Aorta (tissue), 5 donors: ENCODE results near the gene GALR1. TPM values are rescaled to one million over a fixed set of nuclear protein-coding genes. Genes with fewer than 3 reads are reported as not detected.
A peak's percentile ranks its signal among the peaks of the same experiment; 100 is the strongest.

Experiments
- ATAC-seq: fragments of 200-7000 bp; cut with Tn5 transposase; one replicate; pipeline ENCODE4 v1.9.1; 2022; ENCODE audit warnings: moderate library complexity; ENCODE audit not compliant: low FRiP score
- DNase-seq, 2 donors: peaks; one replicate each; pipeline ENCODE4 v3.0.0-alpha.2; 2020
- H3K27ac ChIP-seq, 2 donors: one replicate each; pipeline ENCODE4 v1.5.1; 2013; ENCODE audit warnings: low read length in 2 of 2, mild to moderate bottlenecking in 2 of 2, moderate library complexity in 2 of 2, control low read depth in 1 of 2, inconsistent platforms in 1 of 2, low read depth in 1 of 2
- H3K27me3 ChIP-seq, 2 donors: one replicate each; pipeline ENCODE4 v1.6.1; 2013; ENCODE audit warnings: control low read depth in 1 of 2, low read length in 1 of 2, mild to moderate bottlenecking in 1 of 2, moderate library complexity in 1 of 2; ENCODE audit not compliant: insufficient read depth in 2 of 2, control insufficient read depth in 1 of 2
- H3K36me3 ChIP-seq, 2 donors: one replicate each; pipeline ENCODE4 v1.6.1; 2013; ENCODE audit warnings: control low read depth in 1 of 2, low read length in 1 of 2, mild to moderate bottlenecking in 1 of 2; ENCODE audit not compliant: insufficient read depth in 2 of 2, control insufficient read depth in 1 of 2
- H3K4me1 ChIP-seq, 2 donors: one replicate each; pipeline ENCODE4 v1.6.1; 2013; ENCODE audit warnings: low read length in 2 of 2, control low read depth in 1 of 2, mild to moderate bottlenecking in 1 of 2, moderate library complexity in 1 of 2; ENCODE audit not compliant: insufficient read depth in 2 of 2, control insufficient read depth in 1 of 2
- H3K4me3 ChIP-seq, 2 donors: one replicate each; pipeline ENCODE4 v1.5.1; 2013; ENCODE audit warnings: low read length in 2 of 2, control low read depth in 1 of 2, mild to moderate bottlenecking in 1 of 2
- H3K9me3 ChIP-seq: one replicate; pipeline ENCODE4 v1.6.1; 2013; ENCODE audit warnings: mild to moderate bottlenecking, low read length; ENCODE audit not compliant: control insufficient read depth
- WGBS, 2 donors: extraction: QIAGEN DNeasy Blood & Tissue Kit; methylation state at CpG; one replicate each; pipeline ENCODE4 v1.1.7; 2013; 5-methylcytosine and 5-hydroxymethylcytosine counted together
- intact Hi-C, 2 donors: fragments of 100-400 bp; cut with DNase I; formaldehyde crosslinking; loops; one replicate each; pipeline versions ENCODE4 v1.14.2 to v1.15.0; 2022
- long read RNA-seq, 2 donors: library from polyadenylated mRNA; unstranded; transcript quantifications; one replicate each; pipeline ENCODE4 v2.0.0, GENCODE V29; 2020 to 2021
- polyA plus RNA-seq, 2 donors: library from polyadenylated mRNA; stranded (reverse); fragments of 200-250 nt; gene quantifications; one replicate each; pipeline ENCODE4 v1.2.3, GENCODE V29; 2013
- total RNA-seq, 2 donors: library from RNA; stranded (reverse); fragmentation: NEBNext Ultra II Directional; extraction: Animal tissue kit (Norgen Biotek cat#: 25700); gene quantifications; one replicate each; pipeline ENCODE4 v1.2.1, GENCODE V29; 2021
- donor health status: healthy with polysubstance abuse.
- donor health status: Bipolar disorder and iron deficiency.
- donor health status: DM: no; HTN: no; CAD: no.
- donor health status: DM: no; HTN: no; CAD: no.
- donor health status: DM: yes; HTN: yes; CAD: no.

GALR1 gene
- total RNA-seq (under 1 TPM in 1 of 2 donors, not detected in 1; 0.24 TPM), polyA plus RNA-seq (under 1 TPM in 1 of 2 donors, not detected in 1; under 0.01 TPM)
- long read RNA-seq, donor 1, result 0 reads
- long read RNA-seq, donor 2, result 0 reads

GRCh38 chr18:77249569-77250500 is at the start of gene GALR1:
Gene GALR1 (plus strand): TSS chr18:77249848. CDS start chr18:77250549, 701 bp downstream.
- H3K9me3 ChIP-seq, result peaks cover 5% of the 10 kb centered on the region
- intact Hi-C loops, result no loop called here
- H3K36me3 ChIP-seq, result no peaks in the 10 kb centered on the region
- DNase-seq (no peak), ATAC-seq (peak; percentile 19)
- peak within 1 kb of the TSS in 1 of 2 donors; percentile 9 for H3K4me3 ChIP-seq
- H3K27me3 ChIP-seq, result peaks cover 0 to 3% of the 10 kb centered on the region in 2 donors
- H3K27ac ChIP-seq, result no peak within 1 kb of the TSS
- H3K4me1 ChIP-seq, result no peaks in the 10 kb centered on the region
- WGBS, 2 donors, result 1% methylated on average over 67 to 98 of the region's 98 CpGs

GRCh38 chr18:77201506-77201905 is 48.1 kb upstream of the GALR1 start:
- H3K27ac ChIP-seq, result no peak overlapping the region
- DNase-seq (no peak), ATAC-seq (no peak)
- WGBS, 2 donors, result 91 to 96% methylated on average over 4 of the region's 4 CpGs
- no peak overlapping the region for H3K4me3 ChIP-seq
- H3K27me3 ChIP-seq, result no peaks in the 10 kb centered on the region
- H3K4me1 ChIP-seq, result no peaks in the 10 kb centered on the region
- H3K36me3 ChIP-seq, result no peaks in the 10 kb centered on the region
- no peaks in the 10 kb centered on the region for H3K9me3 ChIP-seq
- intact Hi-C loops, result no loop called here

GRCh38 chr18:77202329-77202728 is 47.3 kb upstream of the GALR1 start:
- Histone ChIP-seq H3K4me1 (no peaks in the 10 kb centered on the region), H3K36me3 (no peaks in the 10 kb centered on the region), H3K4me3 (no peak overlapping the region), H3K27ac (no peak overlapping the region), H3K27me3 (no peaks in the 10 kb centered on the region), H3K9me3 (no peaks in the 10 kb centered on the region)
- no peak for DNase-seq
- 85 to 86% methylated on average over 7 of the region's 7 CpGs for WGBS, 2 donors
- no peak for ATAC-seq
- intact Hi-C loops, result no loop called here

GRCh38 chr18:77203071-77203470 is 46.6 kb upstream of the GALR1 start:
- Histone ChIP-seq H3K27ac (no peak overlapping the region), H3K4me3 (no peak overlapping the region), H3K27me3 (no peaks in the 10 kb centered on the region), H3K4me1 (no peaks in the 10 kb centered on the region), H3K36me3 (no peaks in the 10 kb centered on the region), H3K9me3 (no peaks in the 10 kb centered on the region)
- ATAC-seq (no peak), DNase-seq (no peak)
- intact Hi-C loops, result no loop called here
- 62 to 68% methylated on average over 12 of the region's 12 CpGs for WGBS, 2 donors

- Histone ChIP-seq H3K9me3 (no peaks in the 10 kb centered on the region), H3K36me3 (no peaks in the 10 kb centered on the region), H3K27me3 (no peaks in the 10 kb centered on the region), H3K4me3 (no peak overlapping the region), H3K4me1 (no peaks in the 10 kb centered on the region), H3K27ac (no peak overlapping the region)
- DNase-seq (no peak), ATAC-seq (no peak)
- 85 to 89% methylated on average over 4 of the region's 4 CpGs for WGBS, 2 donors
- intact Hi-C loops, result no loop called here
These were observed 45.8 kb upstream of the GALR1 start for GRCh38 chr18:77203851-77204250.

- Histone ChIP-seq H3K27ac (no peak overlapping the region), H3K4me3 (no peak overlapping the region), H3K36me3 (no peaks in the 10 kb centered on the region), H3K9me3 (no peaks in the 10 kb centered on the region), H3K4me1 (no peaks in the 10 kb centered on the region), H3K27me3 (no peaks in the 10 kb centered on the region)
- intact Hi-C loops, result loop anchor here in 1 of 2 donors (5.0 kb wide), 2 partner anchors 73 to 148 kb away; partner anchors contain the start of gene MBP
- DNase-seq, result no peak
- no peak for ATAC-seq
- 82 to 84% methylated on average over 6 of the region's 6 CpGs for WGBS, 2 donors
These were observed 43.9 kb upstream of the GALR1 start for GRCh38 chr18:77205769-77206168.

- H3K36me3 ChIP-seq, result no peaks in the 10 kb centered on the region
- DNase-seq, result peak in 1 of 2 donors; percentile 81
- no peaks in the 10 kb centered on the region for H3K27me3 ChIP-seq
- peak overlapping the region in 1 of 2 donors; percentile 53 for H3K27ac ChIP-seq
- 55 to 57% methylated on average over 10 of the region's 10 CpGs for WGBS, 2 donors
- no peaks in the 10 kb centered on the region for H3K4me1 ChIP-seq
- no peak overlapping the region for H3K4me3 ChIP-seq
- ATAC-seq, result peak; percentile 83
- intact Hi-C loops, result loop anchor here in 1 of 2 donors (5.0 kb wide), 2 partner anchors 75 to 150 kb away; partner anchors contain the start of gene MBP
- no peaks in the 10 kb centered on the region for H3K9me3 ChIP-seq
These were observed 42.8 kb upstream of the GALR1 start for GRCh38 chr18:77206676-77207374.

- ATAC-seq (peak; percentile 87), DNase-seq (peak; percentile 80 to 90)
- H3K4me3 ChIP-seq, result no peak overlapping the region
- intact Hi-C loops, result loop anchor here in 1 of 2 donors (5.0 kb wide), 2 partner anchors 75 to 150 kb away; partner anchors contain the start of gene MBP
- no peaks in the 10 kb centered on the region for H3K9me3 ChIP-seq
- 8 to 12% methylated on average over 10 of the region's 10 CpGs for WGBS, 2 donors
- peak overlapping the region in 1 of 2 donors; percentile 13 for H3K27ac ChIP-seq
- no peaks in the 10 kb centered on the region for H3K27me3 ChIP-seq
- no peaks in the 10 kb centered on the region for H3K4me1 ChIP-seq
- H3K36me3 ChIP-seq, result no peaks in the 10 kb centered on the region
These were observed 42.1 kb upstream of the GALR1 start for GRCh38 chr18:77207540-77207939.
